Breast epithelium (tissue), 3 donors: Measurements from ENCODE around the gene ATP2C2.

ENCODE experiments used
- CTCF ChIP-seq, 3 donors: fragments of 450-650 bp; IDR thresholded peaks; one replicate each; pipeline ENCODE4 v1.5.1; 2016 to 2017; ENCODE audit warnings: antibody characterized with exemption in 3 of 3, mild to moderate bottlenecking in 3 of 3, moderate library complexity in 3 of 3
- POLR2A ChIP-seq: fragments of 450-650 bp; IDR thresholded peaks from one replicate; pipeline ENCODE4 v1.6.1; 2016; ENCODE audit warnings: antibody characterized with exemption, mild to moderate bottlenecking, moderate library complexity

GRCh38 chr16:84425696-84426095, 57.4 kb downstream of the ATP2C2 start:
- TF ChIP-seq CTCF (IDR thresholded peaks at IDR 0.05): no peak
- TF ChIP-seq POLR2A: no peak
